SK-N-SH treated with all-trans-retinoic acid at 6 μM for 48 hours (cell line): ENCODE results near the gene TMEM53.

ENCODE experiments used
- ATAC-seq: fragments of 200-7000 bp; cut with Tn5 transposase; 3 replicates; pipeline ENCODE4 v1.9.1; 2020; ENCODE audit warnings: mild to moderate bottlenecking, moderate library complexity
- ARNTL ChIP-seq: fragments of 450-650 bp; formaldehyde crosslinking; IDR thresholded peaks from 2 replicates; pipeline ENCODE4 v1.5.0; 2020; ENCODE audit warnings: low read depth, mild to moderate bottlenecking, moderate library complexity, borderline replicate concordance
- BACH2 ChIP-seq: fragments of 250-450 bp; sonication (Bioruptor Pico); IDR thresholded peaks from 2 replicates; pipeline ENCODE4 v1.9.0; 2021; ENCODE audit warnings: mild to moderate bottlenecking, borderline replicate concordance
- CSDC2 ChIP-seq: fragments of 250-450 bp; sonication (Bioruptor Pico); IDR thresholded peaks from 2 replicates; pipeline ENCODE4 v1.5.0; 2020; ENCODE audit warnings: mild to moderate bottlenecking, moderate library complexity
- ESRRG ChIP-seq: fragments of 250-450 bp; sonication (Bioruptor Pico); IDR thresholded peaks from 2 replicates; pipeline ENCODE4 v1.6.1; 2021; ENCODE audit warnings: mild to moderate bottlenecking
- GLIS3 ChIP-seq: fragments of 250-450 bp; sonication (Bioruptor Pico); IDR thresholded peaks from 2 replicates; pipeline ENCODE4 v1.5.0; 2020; ENCODE audit warnings: mild to moderate bottlenecking, moderate library complexity
- ISL1 ChIP-seq: fragments of 250-450 bp; sonication (Bioruptor Pico); IDR thresholded peaks from 2 replicates; pipeline ENCODE4 v2.1.2; 2022; ENCODE audit warnings: mild to moderate bottlenecking, moderate library complexity
- OSR1 ChIP-seq: fragments of 250-450 bp; sonication (Bioruptor Pico); IDR thresholded peaks from 2 replicates; pipeline ENCODE4 v1.8.0; 2022; ENCODE audit warnings: moderate library complexity, mild to moderate bottlenecking, inconsistent platforms
- PPARA ChIP-seq: fragments of 250-450 bp; sonication (Bioruptor Pico); IDR thresholded peaks from 2 replicates; pipeline ENCODE4 v1.5.0; 2020; ENCODE audit warnings: mild to moderate bottlenecking, borderline replicate concordance
- RARB ChIP-seq: fragments of 250-450 bp; sonication (Bioruptor Pico); IDR thresholded peaks from 2 replicates; pipeline ENCODE4 v1.8.0; 2021; ENCODE audit warnings: mild to moderate bottlenecking, moderate library complexity
- SNAI2 ChIP-seq: fragments of 250-450 bp; sonication (Bioruptor Pico); IDR thresholded peaks from 2 replicates; pipeline ENCODE4 v1.5.0; 2020; ENCODE audit warnings: mild to moderate bottlenecking, moderate library complexity
- TCF4 ChIP-seq: fragments of 250-450 bp; sonication (Bioruptor Pico); IDR thresholded peaks from 2 replicates; pipeline ENCODE4 v1.8.0; 2021; ENCODE audit warnings: mild to moderate bottlenecking, moderate library complexity, borderline replicate concordance
- ZC3H10 ChIP-seq: fragments of 250-450 bp; sonication (Bioruptor Pico); IDR thresholded peaks from 2 replicates; pipeline ENCODE4 v1.5.1; 2021; ENCODE audit warnings: mild to moderate bottlenecking, moderate library complexity
- ZFP3 ChIP-seq: fragments of 250-450 bp; sonication (Bioruptor Pico); IDR thresholded peaks from 2 replicates; pipeline ENCODE4 v1.5.0; 2020; ENCODE audit warnings: mild to moderate bottlenecking, moderate library complexity
- ZNF565 ChIP-seq: fragments of 450-650 bp; formaldehyde crosslinking; conservative IDR thresholded peaks from 2 replicates; pipeline ENCODE4 v1.5.0; 2020; ENCODE audit warnings: low read depth, mild to moderate bottlenecking, moderate library complexity
- ZNF70 ChIP-seq: fragments of 450-650 bp; formaldehyde crosslinking; IDR thresholded peaks from 2 replicates; pipeline ENCODE4 v1.5.0; 2020; ENCODE audit warnings: mild to moderate bottlenecking, moderate library complexity
- TF ChIP-seq, protein P1 (sequence below): fragments of 250-450 bp; sonication (Bioruptor Pico); IDR thresholded peaks from 2 replicates; pipeline ENCODE4 v1.5.0; 2020; ENCODE audit warnings: mild to moderate bottlenecking, moderate library complexity
- TF ChIP-seq, protein P2 (sequence below): fragments of 250-450 bp; sonication (Bioruptor Pico); IDR thresholded peaks from 2 replicates; pipeline ENCODE4 v1.5.1; 2021; ENCODE audit warnings: mild to moderate bottlenecking, moderate library complexity
- TF ChIP-seq, protein P3 (sequence below): fragments of 250-450 bp; sonication (Bioruptor Pico); IDR thresholded peaks from 2 replicates; pipeline ENCODE4 v1.8.0; 2020; ENCODE audit warnings: mild to moderate bottlenecking, moderate library complexity, borderline replicate concordance
- TF ChIP-seq, protein P4 (sequence below): fragments of 250-450 bp; sonication (Bioruptor Pico); IDR thresholded peaks from 2 replicates; pipeline ENCODE4 v1.8.0; 2021; ENCODE audit warnings: low read depth, mild to moderate bottlenecking, moderate library complexity, borderline replicate concordance
- TF ChIP-seq, protein P5 (sequence below): fragments of 250-450 bp; sonication (Bioruptor Pico); IDR thresholded peaks from 2 replicates; pipeline ENCODE4 v1.5.1; 2020; ENCODE audit warnings: low read depth, mild to moderate bottlenecking, moderate library complexity

The TMEM53 gene

DNA sequence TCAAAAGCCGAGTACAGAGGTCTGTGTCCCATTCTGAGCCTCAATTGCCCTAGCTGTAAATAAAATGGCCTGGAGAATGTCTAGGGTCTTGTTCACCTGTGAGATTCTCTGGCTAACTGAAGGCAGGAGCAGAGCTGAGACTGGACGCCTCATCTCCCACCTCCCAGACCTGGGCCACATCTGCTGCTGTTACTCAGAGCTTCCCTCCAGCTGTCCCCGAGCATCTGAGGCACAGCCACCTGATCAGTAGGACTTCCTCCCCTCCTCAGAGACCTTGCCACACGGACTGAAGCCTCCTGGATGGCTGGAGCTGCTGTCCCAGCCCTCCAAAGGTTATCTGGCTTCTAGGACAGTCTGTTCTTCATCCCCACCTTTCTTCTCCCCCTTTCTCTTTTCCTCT, 62.4 kb downstream of the TMEM53 start:
- no peak for ATAC-seq
- no peak for TF ChIP-seq ISL1 (CRISPR knock-in tag)
- no peak for TF ChIP-seq ZNF70
- TF ChIP-seq, protein P1, sequence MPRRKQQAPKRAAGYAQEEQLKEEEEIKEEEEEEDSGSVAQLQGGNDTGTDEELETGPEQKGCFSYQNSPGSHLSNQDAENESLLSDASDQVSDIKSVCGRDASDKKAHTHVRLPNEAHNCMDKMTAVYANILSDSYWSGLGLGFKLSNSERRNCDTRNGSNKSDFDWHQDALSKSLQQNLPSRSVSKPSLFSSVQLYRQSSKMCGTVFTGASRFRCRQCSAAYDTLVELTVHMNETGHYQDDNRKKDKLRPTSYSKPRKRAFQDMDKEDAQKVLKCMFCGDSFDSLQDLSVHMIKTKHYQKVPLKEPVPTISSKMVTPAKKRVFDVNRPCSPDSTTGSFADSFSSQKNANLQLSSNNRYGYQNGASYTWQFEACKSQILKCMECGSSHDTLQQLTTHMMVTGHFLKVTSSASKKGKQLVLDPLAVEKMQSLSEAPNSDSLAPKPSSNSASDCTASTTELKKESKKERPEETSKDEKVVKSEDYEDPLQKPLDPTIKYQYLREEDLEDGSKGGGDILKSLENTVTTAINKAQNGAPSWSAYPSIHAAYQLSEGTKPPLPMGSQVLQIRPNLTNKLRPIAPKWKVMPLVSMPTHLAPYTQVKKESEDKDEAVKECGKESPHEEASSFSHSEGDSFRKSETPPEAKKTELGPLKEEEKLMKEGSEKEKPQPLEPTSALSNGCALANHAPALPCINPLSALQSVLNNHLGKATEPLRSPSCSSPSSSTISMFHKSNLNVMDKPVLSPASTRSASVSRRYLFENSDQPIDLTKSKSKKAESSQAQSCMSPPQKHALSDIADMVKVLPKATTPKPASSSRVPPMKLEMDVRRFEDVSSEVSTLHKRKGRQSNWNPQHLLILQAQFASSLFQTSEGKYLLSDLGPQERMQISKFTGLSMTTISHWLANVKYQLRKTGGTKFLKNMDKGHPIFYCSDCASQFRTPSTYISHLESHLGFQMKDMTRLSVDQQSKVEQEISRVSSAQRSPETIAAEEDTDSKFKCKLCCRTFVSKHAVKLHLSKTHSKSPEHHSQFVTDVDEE (CRISPR knock-in tag): no peak
- no peak for TF ChIP-seq ESRRG
- no peak for TF ChIP-seq CSDC2 (CRISPR knock-in tag)
- TF ChIP-seq BACH2: no peak
- no peak for TF ChIP-seq ZNF565 (CRISPR knock-in tag)
- TF ChIP-seq, protein P2, sequence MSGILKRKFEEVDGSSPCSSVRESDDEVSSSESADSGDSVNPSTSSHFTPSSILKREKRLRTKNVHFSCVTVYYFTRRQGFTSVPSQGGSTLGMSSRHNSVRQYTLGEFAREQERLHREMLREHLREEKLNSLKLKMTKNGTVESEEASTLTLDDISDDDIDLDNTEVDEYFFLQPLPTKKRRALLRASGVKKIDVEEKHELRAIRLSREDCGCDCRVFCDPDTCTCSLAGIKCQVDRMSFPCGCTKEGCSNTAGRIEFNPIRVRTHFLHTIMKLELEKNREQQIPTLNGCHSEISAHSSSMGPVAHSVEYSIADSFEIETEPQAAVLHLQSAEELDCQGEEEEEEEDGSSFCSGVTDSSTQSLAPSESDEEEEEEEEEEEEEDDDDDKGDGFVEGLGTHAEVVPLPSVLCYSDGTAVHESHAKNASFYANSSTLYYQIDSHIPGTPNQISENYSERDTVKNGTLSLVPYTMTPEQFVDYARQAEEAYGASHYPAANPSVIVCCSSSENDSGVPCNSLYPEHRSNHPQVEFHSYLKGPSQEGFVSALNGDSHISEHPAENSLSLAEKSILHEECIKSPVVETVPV (CRISPR knock-in tag): no peak
- TF ChIP-seq ZFP3 (CRISPR knock-in tag): no peak
- TF ChIP-seq, protein P3, sequence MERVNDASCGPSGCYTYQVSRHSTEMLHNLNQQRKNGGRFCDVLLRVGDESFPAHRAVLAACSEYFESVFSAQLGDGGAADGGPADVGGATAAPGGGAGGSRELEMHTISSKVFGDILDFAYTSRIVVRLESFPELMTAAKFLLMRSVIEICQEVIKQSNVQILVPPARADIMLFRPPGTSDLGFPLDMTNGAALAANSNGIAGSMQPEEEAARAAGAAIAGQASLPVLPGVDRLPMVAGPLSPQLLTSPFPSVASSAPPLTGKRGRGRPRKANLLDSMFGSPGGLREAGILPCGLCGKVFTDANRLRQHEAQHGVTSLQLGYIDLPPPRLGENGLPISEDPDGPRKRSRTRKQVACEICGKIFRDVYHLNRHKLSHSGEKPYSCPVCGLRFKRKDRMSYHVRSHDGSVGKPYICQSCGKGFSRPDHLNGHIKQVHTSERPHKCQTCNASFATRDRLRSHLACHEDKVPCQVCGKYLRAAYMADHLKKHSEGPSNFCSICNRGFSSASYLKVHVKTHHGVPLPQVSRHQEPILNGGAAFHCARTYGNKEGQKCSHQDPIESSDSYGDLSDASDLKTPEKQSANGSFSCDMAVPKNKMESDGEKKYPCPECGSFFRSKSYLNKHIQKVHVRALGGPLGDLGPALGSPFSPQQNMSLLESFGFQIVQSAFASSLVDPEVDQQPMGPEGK (CRISPR knock-in tag): no peak
- TF ChIP-seq ARNTL (CRISPR knock-in tag): no peak
- TF ChIP-seq ZC3H10 (CRISPR knock-in tag): no peak
- TF ChIP-seq SNAI2: no peak
- no peak for TF ChIP-seq PPARA (CRISPR knock-in tag)
- TF ChIP-seq, protein P4, sequence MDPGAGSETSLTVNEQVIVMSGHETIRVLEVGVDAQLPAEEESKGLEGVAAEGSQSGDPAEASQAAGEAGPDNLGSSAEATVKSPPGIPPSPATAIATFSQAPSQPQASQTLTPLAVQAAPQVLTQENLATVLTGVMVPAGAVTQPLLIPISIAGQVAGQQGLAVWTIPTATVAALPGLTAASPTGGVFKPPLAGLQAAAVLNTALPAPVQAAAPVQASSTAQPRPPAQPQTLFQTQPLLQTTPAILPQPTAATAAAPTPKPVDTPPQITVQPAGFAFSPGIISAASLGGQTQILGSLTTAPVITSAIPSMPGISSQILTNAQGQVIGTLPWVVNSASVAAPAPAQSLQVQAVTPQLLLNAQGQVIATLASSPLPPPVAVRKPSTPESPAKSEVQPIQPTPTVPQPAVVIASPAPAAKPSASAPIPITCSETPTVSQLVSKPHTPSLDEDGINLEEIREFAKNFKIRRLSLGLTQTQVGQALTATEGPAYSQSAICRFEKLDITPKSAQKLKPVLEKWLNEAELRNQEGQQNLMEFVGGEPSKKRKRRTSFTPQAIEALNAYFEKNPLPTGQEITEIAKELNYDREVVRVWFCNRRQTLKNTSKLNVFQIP: no peak
- no peak for TF ChIP-seq TCF4 (CRISPR knock-in tag)
- no peak for TF ChIP-seq RARB (CRISPR knock-in tag)

DNA sequence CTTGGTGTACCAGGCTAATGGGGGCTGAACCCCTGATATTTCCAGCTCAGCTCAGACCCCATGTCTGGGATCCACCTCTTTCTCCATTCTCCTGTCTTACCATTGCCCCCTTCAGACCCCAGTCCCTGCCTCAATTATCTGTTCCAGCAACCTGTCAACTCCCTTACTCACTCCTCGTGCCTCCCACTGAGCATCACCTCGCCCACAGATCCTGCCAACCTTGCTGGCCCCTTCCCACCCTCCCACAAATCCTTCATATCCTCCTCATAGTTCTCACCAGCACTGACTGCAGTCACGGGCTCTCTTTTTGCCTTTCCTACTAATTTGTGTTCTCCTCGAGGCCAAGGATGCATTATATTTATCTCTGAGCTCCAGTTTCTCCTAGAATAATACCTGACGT, 62.9 kb downstream of the TMEM53 start:
- ATAC-seq: no peak
- TF ChIP-seq GLIS3: no peak
- TF ChIP-seq OSR1: no peak
- TF ChIP-seq, protein P2 (CRISPR knock-in tag): no peak

DNA sequence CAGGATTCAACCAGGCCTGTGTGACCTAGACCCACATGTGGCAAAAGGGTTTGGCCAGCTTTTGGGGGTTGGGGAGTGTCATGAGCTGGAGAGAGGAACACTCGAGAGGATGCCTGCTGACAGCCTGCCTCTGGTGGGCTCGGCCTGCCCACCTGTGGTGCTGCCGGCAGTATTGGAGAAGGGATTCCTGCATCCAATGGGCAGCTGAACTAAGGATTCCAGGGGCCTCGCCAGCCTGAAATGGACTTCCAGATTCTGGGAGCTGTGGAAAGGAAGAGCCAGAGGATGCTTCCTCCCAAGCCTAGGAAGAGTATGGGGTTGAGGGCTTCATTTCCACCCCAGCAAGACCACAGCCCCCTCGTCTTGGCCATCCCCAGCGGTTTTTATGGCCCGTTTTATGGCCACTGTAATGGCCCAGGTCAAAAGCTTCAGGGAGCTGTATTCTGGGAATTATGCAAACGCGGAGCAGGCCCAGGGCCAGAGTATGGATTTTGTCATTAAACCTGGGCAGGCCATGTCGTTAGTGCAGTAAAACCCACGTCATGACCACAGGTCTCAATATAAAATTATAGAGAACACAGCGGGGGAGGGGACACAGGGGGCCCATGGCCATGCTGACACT, 63.6 kb downstream of the TMEM53 start:
- no peak for ATAC-seq
- TF ChIP-seq BACH2 (no peak), CSDC2 (CRISPR knock-in tag) (no peak), RARB (CRISPR knock-in tag) (no peak), ARNTL (CRISPR knock-in tag) (no peak), ZFP3 (CRISPR knock-in tag) (no peak), OSR1 (no peak)
- TF ChIP-seq, protein P5, sequence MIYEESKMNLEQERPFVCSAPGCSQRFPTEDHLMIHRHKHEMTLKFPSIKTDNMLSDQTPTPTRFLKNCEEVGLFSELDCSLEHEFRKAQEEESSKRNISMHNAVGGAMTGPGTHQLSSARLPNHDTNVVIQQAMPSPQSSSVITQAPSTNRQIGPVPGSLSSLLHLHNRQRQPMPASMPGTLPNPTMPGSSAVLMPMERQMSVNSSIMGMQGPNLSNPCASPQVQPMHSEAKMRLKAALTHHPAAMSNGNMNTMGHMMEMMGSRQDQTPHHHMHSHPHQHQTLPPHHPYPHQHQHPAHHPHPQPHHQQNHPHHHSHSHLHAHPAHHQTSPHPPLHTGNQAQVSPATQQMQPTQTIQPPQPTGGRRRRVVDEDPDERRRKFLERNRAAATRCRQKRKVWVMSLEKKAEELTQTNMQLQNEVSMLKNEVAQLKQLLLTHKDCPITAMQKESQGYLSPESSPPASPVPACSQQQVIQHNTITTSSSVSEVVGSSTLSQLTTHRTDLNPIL (CRISPR knock-in tag): no peak
- TF ChIP-seq, all 23 proteins: peak for 0
